Effector CD8-positive, alpha-beta T cell (primary cell): ENCODE measurements around the gene LMBR1.
"Not testable (repeated sequence)": the region's sequence is repeated elsewhere in the genome, so short reads cannot be mapped to it uniquely, and the experiment has no call there.

ENCODE experiments used
- DNase-seq: peaks from one replicate; lab custom pipeline; 2025; lab: John Stamatoyannopoulos, UW

The LMBR1 gene

GRCh38 chr7:156848979-156849378 lies 44.0 kb downstream of the LMBR1 start:
- no peak for DNase-seq

GRCh38 chr7:156845379-156846101 lies 47.4 kb downstream of the LMBR1 start:
- no peak for DNase-seq

GRCh38 chr7:156843582-156843981 lies 49.4 kb downstream of the LMBR1 start:
- not testable (repeated sequence) for DNase-seq

GRCh38 chr7:156843157-156843556 lies 49.8 kb downstream of the LMBR1 start:
- no peak for DNase-seq

GRCh38 chr7:156842740-156843140 lies 50.2 kb downstream of the LMBR1 start:
- DNase-seq, result no peak

DNA sequence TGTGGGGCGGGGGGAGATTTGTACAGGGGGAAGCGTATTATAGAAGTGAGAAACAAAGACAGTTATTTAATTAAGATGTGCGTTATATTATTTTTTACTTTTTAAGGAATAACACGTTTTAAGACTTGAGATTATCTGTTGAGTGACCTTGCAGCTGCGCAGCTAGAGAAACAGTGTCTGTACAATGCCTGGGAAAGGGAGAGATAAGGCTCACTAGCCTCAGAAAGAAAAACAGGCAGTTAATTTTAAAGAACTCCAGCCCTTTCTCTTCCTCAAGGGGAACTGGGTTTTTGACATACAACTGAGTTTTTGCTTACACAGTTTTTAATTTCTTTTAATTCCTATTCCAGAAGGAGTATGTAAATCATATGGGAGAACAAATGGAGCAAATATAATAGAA lies 50.7 kb downstream of the LMBR1 start:
- no peak for DNase-seq

DNA sequence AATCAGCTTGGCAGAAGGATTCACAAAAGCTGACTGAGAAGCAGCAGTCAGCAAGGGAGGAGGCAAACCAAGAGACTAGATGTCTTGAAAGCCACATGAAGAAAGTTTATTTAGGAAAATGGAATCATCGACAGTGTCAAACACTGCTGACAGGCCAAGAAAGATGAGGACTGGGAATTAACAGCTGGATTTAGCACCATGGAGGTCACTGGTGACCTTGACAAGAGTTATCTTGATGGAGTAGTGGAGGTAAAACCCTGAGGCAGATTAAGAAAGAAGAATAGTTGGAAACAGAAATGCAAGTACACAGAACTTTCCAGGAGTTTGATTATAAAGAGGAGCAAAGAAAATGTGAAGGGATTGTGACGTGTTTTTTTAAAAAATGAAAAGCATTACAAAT lies 51.5 kb downstream of the LMBR1 start:
- DNase-seq, result no peak

GRCh38 chr7:156840134-156840533 lies 52.8 kb downstream of the LMBR1 start:
- DNase-seq, result no peak

- no peak for DNase-seq
Observed at GRCh38 chr7:156836443-156836842, 56.5 kb downstream of the LMBR1 start.

GRCh38 chr7:156834462-156834861 lies 58.5 kb downstream of the LMBR1 start:
- no peak for DNase-seq

DNA sequence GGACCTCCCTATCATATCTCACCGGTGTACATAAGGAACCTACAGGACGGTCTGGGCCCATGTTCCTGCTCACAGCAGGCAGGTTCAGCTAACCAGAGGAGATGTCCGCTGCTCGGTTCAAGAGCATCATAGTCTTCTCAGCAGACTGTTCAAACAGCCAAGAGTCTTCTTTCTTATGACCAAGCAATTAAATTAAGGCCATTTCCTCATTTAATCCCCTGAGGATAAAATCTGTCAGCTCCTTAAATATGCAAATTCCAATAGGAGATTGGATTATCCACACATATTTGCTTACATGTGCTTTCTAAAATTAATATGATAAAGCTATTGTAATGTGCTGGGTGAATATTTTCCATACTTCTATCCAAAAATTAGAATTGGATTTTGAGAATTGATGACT lies 59.7 kb downstream of the LMBR1 start:
- DNase-seq, result no peak

DNA sequence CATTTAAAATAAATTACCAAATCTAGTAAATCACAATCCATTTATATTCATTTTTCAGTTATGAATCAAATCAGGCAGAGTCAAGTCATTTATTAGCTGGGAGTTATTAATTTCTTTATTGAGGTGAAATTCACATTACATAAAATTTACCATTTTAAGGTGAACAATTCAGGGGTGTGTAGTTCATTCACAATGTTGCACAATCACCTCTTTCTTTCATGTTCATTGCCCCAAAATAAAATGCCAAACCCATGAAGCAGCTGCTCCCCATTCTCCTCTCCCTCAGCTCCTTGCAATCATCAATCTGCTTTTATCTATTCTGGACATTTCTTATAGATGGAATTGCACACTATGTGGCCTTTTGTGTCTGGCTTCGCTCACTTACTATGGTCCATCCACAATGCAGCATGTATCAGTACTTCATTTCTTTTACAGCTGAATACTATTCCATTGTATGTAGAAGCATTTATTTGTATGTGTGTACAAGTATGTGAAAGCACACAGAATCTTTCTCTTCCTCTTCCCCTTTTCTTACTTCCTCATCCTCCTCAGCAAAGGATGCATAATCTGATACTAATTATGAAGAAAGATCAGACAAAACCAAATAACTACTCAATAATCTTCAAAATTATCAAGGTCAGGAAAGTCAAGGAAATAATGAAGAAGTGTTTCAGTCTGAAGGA lies 60.6 kb downstream of the LMBR1 start:
- DNase-seq, result no peak

GRCh38 chr7:156829669-156830336 lies 63.2 kb downstream of the LMBR1 start:
- no peak for DNase-seq

DNA sequence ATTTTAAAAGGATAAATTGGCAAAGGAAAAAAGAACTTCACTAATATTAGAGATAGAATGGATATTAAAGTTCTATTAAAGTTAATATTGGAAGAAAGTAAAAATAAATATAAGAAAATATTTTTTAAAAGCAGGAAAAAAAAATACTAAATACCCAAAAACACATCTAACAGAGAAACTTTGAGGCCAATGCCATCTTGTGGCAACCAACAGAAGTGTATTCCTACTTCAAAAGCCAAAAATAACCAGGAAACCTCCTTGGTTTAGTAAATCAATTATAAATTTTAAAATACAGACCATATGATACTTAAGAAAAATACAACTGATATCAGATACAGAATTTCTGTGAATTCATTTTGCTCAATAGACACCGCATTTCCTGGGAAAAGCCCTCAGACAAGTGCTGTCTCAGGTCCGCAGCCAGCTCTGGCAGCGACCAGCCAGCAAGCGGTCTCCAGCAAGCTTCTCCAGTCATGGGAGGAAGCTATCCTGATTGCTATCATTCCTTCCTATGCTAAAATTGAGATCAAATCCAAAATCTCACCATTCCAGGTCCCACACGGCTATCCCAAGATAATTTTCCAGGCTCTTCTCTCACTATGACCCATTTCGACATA lies 65.3 kb downstream of the LMBR1 start:
- no peak for DNase-seq

GRCh38 chr7:156823435-156823834 lies 69.5 kb downstream of the LMBR1 start:
- no peak for DNase-seq

- no peak for DNase-seq
Observed at GRCh38 chr7:156820445-156821063, 72.4 kb downstream of the LMBR1 start.

DNA sequence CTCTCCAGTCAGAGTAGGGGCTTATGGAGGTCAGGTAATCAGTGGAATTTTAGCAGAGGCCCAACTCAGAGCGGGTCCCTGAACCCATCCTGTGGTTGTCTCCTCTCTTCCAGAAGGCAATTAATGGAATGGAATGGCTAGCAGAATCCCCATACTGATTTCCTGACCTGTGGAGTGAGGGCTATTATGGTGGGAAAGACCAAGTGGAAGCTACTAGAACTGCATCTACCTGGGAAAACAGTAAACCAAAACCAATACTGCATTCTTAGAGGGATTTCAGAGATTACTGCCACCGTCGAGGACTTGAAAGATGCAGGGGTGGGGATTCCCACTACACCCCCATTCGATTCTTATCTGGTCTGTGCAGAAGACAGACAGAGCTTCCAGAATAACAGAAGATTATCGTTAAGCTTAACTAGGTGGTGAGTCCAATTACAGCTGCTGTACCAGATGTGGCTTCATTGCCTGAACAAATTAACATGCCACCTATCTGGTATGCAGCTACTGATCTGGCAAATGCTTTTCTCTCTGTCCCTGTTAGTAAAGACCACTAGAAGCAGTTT lies 73.2 kb downstream of the LMBR1 start:
- no peak for DNase-seq

GRCh38 chr7:156818133-156818532 lies 74.8 kb downstream of the LMBR1 start:
- DNase-seq, result no peak

GRCh38 chr7:156816943-156817572 lies 75.9 kb downstream of the LMBR1 start:
- DNase-seq, result no peak

- no peak for DNase-seq
Observed at GRCh38 chr7:156811706-156812105, 81.3 kb downstream of the LMBR1 start.

DNA sequence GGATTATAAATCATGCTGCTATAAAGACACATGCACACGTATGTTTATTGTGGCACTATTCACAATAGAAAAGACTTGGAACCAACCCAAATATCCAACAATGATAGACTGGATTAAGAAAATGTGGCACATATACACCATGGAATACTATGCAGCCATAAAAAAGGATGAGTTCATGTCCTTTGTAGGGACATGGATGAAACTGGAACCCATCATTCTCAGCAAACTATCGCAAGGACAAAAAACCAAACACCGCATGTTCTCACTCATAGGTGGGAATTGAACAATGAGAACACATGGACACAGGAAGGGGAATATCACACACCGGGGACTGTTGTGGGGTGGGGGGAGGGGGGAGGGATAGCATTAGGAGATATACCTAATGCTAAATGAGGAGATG lies 89.3 kb downstream of the LMBR1 start:
- not testable (repeated sequence) for DNase-seq
